ENCODE data around the gene NOP16. TPM values are rescaled to one million over a fixed set of nuclear protein-coding genes. Genes with fewer than 3 reads are reported as not detected.
A peak's percentile ranks its signal among the peaks of the same experiment; 100 is the strongest.

The NOP16 gene
- total RNA-seq, 2 experiments from 2014 or later, result 42.1 to 43.1 TPM

DNA sequence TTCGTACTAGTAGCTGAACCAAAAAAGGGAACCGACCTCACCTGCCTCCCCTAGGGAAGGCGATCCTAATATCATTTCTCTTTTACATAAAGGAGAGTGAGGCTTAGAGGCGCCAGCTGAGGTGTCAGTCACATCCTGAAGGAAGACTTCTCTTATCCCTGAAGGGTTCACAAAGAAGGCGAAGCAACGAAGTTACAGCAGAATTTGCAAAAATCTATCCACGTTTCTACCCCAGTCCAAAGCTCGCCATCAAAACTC, 26.2 kb downstream of the NOP16 start:
- Mint-ChIP-seq H3K27ac (no peak overlapping the region), H3K9me3 (no peaks in the 10 kb centered on the region), H3K4me1 (ENCODE audit: low read depth) (peaks cover 32% of the 10 kb centered on the region), H3K27me3 (ENCODE audit: low read depth) (no peaks in the 10 kb centered on the region), H3K36me3 (ENCODE audit: low read depth) (peaks cover 20% of the 10 kb centered on the region), H3K4me3 (peak overlapping the region; percentile 99)
- intact Hi-C loops (cut with micrococcal nuclease), result loop anchor here (5.0 kb wide), 2 partner anchors 705 to 840 kb away; partner anchors contain the start of gene HRH2
- DNase-seq, result no peak
- CTCF ChIA-PET, result interaction anchor here (0.6 to 1.6 kb wide), 5 partner anchors 24 to 211 kb away, joined by 3 to 5 read pairs (median 3); no protein-coding TSS in a partner anchor

DNA sequence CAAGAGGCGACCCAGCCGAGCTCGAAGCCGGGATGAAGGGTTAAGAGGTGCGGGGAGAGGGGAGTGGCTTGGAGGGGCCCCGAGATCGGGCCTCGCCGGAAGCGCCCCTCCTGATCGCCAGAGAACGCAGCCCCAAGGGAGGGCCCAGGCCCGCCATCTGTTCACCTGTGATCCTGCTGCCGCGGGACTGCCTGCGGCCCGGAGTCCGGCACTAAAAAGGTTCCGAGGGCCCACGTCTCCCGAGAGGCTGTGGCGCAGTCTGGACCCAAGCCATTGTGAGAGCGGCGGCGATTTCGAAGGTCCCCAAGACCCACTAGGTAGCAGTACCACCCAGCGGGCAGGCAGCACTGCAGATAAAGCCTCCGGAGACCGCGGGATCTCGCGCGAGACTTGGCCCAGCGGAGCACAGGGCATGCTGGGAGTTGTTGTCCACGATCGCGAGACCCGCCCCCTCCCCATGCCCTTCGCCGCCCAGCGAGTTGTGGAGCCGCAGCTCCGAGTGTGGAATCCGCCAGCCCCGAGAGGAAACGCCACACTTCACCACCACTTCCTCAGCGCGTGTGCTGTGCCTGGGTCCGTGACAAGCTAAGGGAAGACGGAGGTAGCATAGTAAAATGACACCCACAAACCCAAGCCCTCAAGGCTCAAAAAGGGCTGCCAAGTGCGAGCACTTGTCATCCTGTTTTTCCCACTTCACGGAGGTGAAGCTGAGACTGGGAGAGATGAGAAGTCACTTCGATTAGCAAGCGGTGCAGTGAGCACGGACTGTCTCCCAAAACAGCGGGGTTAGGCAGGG, 26.8 kb downstream of the NOP16 start, which contains the start of gene KIAA1191:
TSS of gene KIAA1191 (minus strand) at position 328 of the 796 bp plus-strand sequence. CDS start 2,256 bp downstream, outside the sequence.
- peak; percentile 97 for DNase-seq
- no peaks in the 10 kb centered on the region for H3K27me3 Mint-ChIP-seq (ENCODE audit: low read depth)
- H3K4me3 Mint-ChIP-seq, result peak within 1 kb of the TSS; percentile 99
- peaks cover 19% of the 10 kb centered on the region for H3K36me3 Mint-ChIP-seq (ENCODE audit: low read depth)
- intact Hi-C loops (cut with micrococcal nuclease), result loop anchor here (1.0 to 5.0 kb wide), 7 partner anchors 28 to 839 kb away; partner anchors contain the start of genes FAF2, HRH2 and RNF44
- CTCF ChIA-PET, result interaction anchor here (0.6 to 1.6 kb wide), 5 partner anchors 24 to 212 kb away, joined by 3 to 5 read pairs (median 3); no protein-coding TSS in a partner anchor
- no peaks in the 10 kb centered on the region for H3K9me3 Mint-ChIP-seq
- peaks cover 31% of the 10 kb centered on the region for H3K4me1 Mint-ChIP-seq (ENCODE audit: low read depth)
- peak within 1 kb of the TSS; percentile 91 for H3K27ac Mint-ChIP-seq

DNA sequence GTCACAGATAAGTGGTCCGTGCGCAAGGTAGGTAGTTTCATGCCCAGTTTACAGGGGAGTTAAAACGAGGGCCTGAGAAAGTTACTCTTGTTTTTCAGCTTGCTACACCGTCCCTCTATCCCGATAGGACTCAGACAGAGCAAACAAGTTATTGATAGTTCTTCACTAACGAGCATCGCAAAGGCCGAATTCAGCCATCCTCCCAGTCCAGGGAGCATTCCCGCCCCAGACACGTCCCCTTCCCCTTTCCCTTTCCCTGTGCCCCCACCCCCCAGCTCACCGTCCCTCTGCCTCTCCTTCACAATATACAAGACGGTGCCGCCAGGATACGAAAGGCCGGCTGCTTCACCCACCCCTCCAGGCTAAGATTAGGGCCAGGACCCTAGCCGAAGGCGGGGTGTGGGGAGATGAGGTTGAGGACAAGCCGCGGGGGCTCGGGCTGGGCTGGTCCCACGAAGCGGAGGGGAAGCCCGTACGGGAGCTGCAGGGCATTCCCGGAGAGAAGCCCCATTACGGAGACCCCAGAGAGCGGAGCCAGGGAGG, 27.4 kb downstream of the NOP16 start:
- Mint-ChIP-seq H3K27ac (peak overlapping the region; percentile 91), H3K4me3 (peak overlapping the region; percentile 99), H3K4me1 (ENCODE audit: low read depth) (peaks cover 32% of the 10 kb centered on the region), H3K27me3 (ENCODE audit: low read depth) (no peaks in the 10 kb centered on the region), H3K9me3 (no peaks in the 10 kb centered on the region), H3K36me3 (ENCODE audit: low read depth) (peaks cover 19% of the 10 kb centered on the region)
- CTCF ChIA-PET, result interaction anchor here (0.6 to 1.6 kb wide), 4 partner anchors 25 to 321 kb away, joined by 3 to 5 read pairs (median 3); no protein-coding TSS in a partner anchor
- intact Hi-C loops (cut with micrococcal nuclease), result loop anchor here (1.0 to 5.0 kb wide), 7 partner anchors 28 to 839 kb away; partner anchors contain the start of genes FAF2, HRH2 and RNF44
- peak; percentile 31 for DNase-seq

DNA sequence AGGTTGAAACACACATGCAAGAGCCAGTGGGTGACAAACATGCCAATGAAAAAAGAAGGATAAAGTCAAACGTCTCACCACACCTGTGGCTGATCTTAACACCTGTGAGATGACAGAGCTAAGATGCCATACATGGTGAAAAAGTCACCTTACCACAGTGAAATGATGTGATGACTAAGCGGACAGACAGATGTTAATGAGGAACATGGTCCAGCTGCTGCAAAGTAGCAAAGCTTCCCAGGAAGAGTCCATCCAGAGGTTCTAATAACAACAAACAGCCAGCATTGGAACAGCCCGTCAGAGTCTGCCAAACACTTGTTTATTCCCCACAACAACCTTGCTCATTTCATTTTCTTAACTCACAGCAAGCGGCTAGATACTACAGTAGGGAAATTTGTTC, 28.7 kb downstream of the NOP16 start:
- Mint-ChIP-seq H3K4me1 (ENCODE audit: low read depth) (peaks cover 31% of the 10 kb centered on the region), H3K4me3 (peak overlapping the region; percentile 58), H3K27ac (no peak overlapping the region), H3K27me3 (ENCODE audit: low read depth) (no peaks in the 10 kb centered on the region), H3K9me3 (no peaks in the 10 kb centered on the region), H3K36me3 (ENCODE audit: low read depth) (peaks cover 23% of the 10 kb centered on the region)
- intact Hi-C loops (cut with micrococcal nuclease), result loop anchor here (2.0 to 5.0 kb wide), 6 partner anchors 55 to 837 kb away; partner anchors contain the start of genes FAF2, HRH2 and RNF44
- CTCF ChIA-PET, result no interaction called here
- peak; percentile 23 for DNase-seq

DNA sequence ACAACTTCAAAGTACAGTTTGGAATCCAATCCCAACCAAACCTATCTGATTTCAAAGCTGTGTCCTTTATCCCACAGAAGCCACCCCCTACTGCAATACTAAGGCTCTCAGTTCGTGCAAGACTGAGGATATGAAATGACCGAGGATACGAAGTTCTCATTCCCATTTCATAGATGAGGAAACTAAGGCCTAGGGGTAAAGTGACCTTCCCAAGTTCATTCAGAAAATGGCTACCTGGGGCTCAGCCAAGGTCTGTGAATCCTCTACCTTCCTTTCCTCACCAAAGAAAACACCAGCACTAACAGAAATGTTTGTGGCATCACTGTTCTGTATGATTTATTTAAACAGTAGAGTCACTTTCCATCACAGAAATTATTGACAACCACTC, 32.2 kb downstream of the NOP16 start:
- intact Hi-C loops (cut with micrococcal nuclease), result no loop called here
- no peak for DNase-seq
- Mint-ChIP-seq H3K36me3 (ENCODE audit: low read depth) (peaks cover 26% of the 10 kb centered on the region), H3K4me3 (no peak overlapping the region), H3K9me3 (no peaks in the 10 kb centered on the region), H3K4me1 (ENCODE audit: low read depth) (peaks cover 32% of the 10 kb centered on the region), H3K27ac (peak overlapping the region; percentile 39), H3K27me3 (ENCODE audit: low read depth) (no peaks in the 10 kb centered on the region)
- CTCF ChIA-PET, result no interaction called here

DNA sequence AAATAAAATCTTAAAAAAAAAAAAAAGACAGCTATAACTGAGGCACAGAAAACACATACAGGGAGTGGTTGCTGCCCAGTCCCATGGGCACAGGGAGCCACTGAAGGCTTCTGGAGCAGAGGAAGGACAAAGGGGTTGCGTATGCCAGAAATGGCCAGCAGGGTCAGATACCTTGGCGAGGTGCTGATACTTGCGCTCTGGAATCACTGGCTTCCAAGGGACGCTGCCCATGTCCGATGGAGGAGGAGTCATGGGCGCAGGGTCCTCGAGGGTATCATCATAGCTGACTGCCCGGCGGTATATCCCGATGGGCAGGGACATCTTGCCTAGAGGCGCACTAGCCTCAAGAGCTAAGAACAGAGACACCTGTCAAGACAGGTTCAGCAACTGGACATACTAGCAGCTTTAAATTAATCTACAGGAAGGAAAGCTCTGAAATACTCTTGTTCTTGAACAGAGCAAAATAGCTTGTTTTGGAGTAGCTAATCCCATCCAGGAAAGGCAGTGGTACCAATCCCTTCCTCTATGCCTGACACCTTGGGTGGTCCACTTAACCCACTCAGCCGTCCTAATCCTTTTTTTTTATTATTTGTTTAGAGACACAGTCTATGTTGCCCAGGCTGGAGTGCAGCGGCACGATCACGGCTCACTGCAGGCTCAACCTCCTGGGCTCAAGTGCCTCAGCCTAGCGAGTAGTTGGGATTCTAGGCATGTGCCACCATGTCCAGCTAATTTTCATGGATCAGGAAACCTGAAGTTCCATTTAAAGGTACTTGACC, 32.8 kb downstream of the NOP16 start:
- intact Hi-C loops (cut with micrococcal nuclease), result no loop called here
- no peaks in the 10 kb centered on the region for H3K27me3 Mint-ChIP-seq (ENCODE audit: low read depth)
- peaks cover 30% of the 10 kb centered on the region for H3K36me3 Mint-ChIP-seq (ENCODE audit: low read depth)
- no peak overlapping the region for H3K27ac Mint-ChIP-seq
- peaks cover 32% of the 10 kb centered on the region for H3K4me1 Mint-ChIP-seq (ENCODE audit: low read depth)
- H3K4me3 Mint-ChIP-seq, result no peak overlapping the region
- H3K9me3 Mint-ChIP-seq, result no peaks in the 10 kb centered on the region
- no peak for DNase-seq
- CTCF ChIA-PET, result no interaction called here

DNA sequence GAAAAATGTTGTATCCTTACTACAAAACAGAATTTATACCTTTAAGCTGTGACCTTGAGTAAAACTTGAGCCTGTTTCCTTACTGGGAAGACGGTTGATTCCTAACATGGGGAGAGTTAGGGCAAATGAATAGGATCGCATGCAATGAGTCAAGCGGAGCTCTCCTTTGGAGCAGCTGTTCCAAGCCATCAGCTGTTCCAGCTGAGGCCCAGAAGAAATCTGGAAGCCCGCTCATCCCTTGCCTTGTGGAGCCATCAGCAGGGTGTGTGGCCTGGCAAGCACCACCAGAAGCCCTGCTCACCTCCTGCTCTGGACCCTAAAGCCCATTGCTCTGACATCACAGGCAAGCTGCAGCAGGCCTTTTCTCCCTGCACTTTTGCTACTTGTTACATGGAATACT, 34.9 kb downstream of the NOP16 start:
- CTCF ChIA-PET, result no interaction called here
- no peak for DNase-seq
- Mint-ChIP-seq H3K27me3 (ENCODE audit: low read depth) (no peaks in the 10 kb centered on the region), H3K4me1 (ENCODE audit: low read depth) (peaks cover 25% of the 10 kb centered on the region), H3K4me3 (no peak overlapping the region), H3K9me3 (no peaks in the 10 kb centered on the region), H3K27ac (peak overlapping the region; percentile 16), H3K36me3 (ENCODE audit: low read depth) (peaks cover 34% of the 10 kb centered on the region)
- intact Hi-C loops (cut with micrococcal nuclease), result no loop called here

- H3K27me3 Mint-ChIP-seq (ENCODE audit: low read depth), result no peaks in the 10 kb centered on the region
- no peak for DNase-seq
- H3K27ac Mint-ChIP-seq, result peak overlapping the region; percentile 81
- H3K9me3 Mint-ChIP-seq, result no peaks in the 10 kb centered on the region
- intact Hi-C loops (cut with micrococcal nuclease), result no loop called here
- CTCF ChIA-PET, result no interaction called here
- H3K4me3 Mint-ChIP-seq, result no peak overlapping the region
- H3K36me3 Mint-ChIP-seq (ENCODE audit: low read depth), result peaks cover 29% of the 10 kb centered on the region
- H3K4me1 Mint-ChIP-seq (ENCODE audit: low read depth), result peaks cover 16% of the 10 kb centered on the region
Measured at GRCh38 chr5:176352116-176352878, 36.1 kb downstream of the NOP16 start.

DNA sequence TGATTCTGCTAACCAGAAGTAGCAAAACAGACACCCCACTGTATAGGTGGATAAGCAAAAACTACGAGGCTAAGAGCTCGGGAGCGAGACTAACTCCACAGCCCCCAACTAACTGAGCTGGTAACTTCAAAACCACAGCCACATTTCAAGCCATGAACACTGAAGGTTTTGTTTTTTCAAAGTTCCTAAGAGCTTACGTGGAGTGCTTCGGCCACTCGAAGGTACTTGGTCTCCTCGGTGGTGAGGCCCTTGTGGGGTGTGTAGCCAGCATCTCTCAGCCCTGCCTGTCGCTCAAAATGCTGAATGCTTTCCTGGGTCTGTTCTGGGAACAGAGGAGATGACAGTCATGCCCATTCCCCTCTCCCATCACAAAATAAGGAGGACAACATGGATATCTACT, 38.0 kb downstream of the NOP16 start:
- H3K4me1 Mint-ChIP-seq (ENCODE audit: low read depth), result peaks cover 12% of the 10 kb centered on the region
- peaks cover 29% of the 10 kb centered on the region for H3K36me3 Mint-ChIP-seq (ENCODE audit: low read depth)
- no peaks in the 10 kb centered on the region for H3K27me3 Mint-ChIP-seq (ENCODE audit: low read depth)

DNA sequence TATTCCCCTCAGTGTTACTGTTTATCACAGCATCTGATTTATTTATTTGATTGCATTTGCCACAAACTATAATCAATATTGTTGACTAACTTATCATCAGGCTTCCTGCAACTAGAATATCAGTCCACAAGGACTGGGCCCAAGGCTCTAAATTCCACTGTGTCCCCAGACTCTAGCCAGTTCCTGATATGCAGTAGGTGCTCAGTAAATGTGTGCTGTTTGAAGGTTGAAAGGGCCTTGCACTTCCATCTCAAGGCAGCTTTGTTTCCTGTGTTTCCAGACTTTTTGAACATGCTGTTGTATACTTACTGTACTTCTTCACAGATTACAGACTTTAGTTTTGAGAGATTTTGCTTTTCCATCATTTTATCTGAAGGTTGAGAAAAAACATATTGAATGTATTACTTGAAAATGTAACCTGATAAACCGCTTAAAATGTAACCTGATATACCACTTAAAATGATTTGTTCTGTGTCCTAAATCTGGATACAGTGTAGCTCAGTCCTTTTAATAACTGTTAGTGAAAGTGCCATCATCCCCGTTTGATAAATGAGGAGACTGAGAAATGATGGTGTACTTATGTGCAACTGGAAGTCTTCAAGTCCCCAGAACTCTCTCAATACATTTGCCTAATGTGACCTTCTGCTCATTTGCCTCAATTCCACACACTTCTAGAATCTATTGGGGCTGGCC, 45.5 kb downstream of the NOP16 start:
- Mint-ChIP-seq H3K27ac (peak overlapping the region; percentile 20), H3K27me3 (ENCODE audit: low read depth) (no peaks in the 10 kb centered on the region), H3K4me3 (no peak overlapping the region), H3K9me3 (no peaks in the 10 kb centered on the region), H3K4me1 (ENCODE audit: low read depth) (no peaks in the 10 kb centered on the region), H3K36me3 (ENCODE audit: low read depth) (peaks cover 10% of the 10 kb centered on the region)
- intact Hi-C loops (cut with micrococcal nuclease), result no loop called here
- no peak for DNase-seq
- CTCF ChIA-PET, result no interaction called here

More for the DNA sequence above, 38.0 kb downstream of the NOP16 start:
- peak overlapping the region; percentile 34 for H3K27ac Mint-ChIP-seq
- intact Hi-C loops (cut with micrococcal nuclease), result no loop called here
- CTCF ChIA-PET, result interaction anchor here (0.6 to 0.8 kb wide), 3 partner anchors 13 to 358 kb away, joined by 3 read pairs; no protein-coding TSS in a partner anchor
- no peak overlapping the region for H3K4me3 Mint-ChIP-seq
- no peaks in the 10 kb centered on the region for H3K9me3 Mint-ChIP-seq
- no peak for DNase-seq

DNA sequence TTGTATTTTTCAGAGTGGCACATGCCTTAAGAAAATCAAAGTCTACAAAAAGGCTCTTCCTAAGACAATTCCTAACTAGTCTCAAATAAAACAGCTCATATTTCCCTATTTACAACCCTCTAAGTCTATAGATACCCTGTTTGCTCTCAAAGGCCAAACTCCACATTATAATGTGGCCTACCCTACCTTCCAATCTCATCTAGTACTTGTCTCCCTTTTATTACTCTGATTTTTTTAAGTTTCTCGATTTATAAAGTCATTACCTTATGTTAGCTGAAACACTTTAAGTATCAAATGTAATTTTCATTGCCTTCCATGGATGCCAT, 46.3 kb downstream of the NOP16 start:
- Mint-ChIP-seq H3K4me3 (no peak overlapping the region), H3K27me3 (ENCODE audit: low read depth) (no peaks in the 10 kb centered on the region), H3K27ac (no peak overlapping the region), H3K4me1 (ENCODE audit: low read depth) (no peaks in the 10 kb centered on the region), H3K36me3 (ENCODE audit: low read depth) (peaks cover 5% of the 10 kb centered on the region), H3K9me3 (no peaks in the 10 kb centered on the region)
- CTCF ChIA-PET, result no interaction called here
- intact Hi-C loops (cut with micrococcal nuclease), result no loop called here
- DNase-seq, result no peak
